K562 (cell line): Measurements from ENCODE around the gene RNF44. TPM values are rescaled to one million over a fixed set of nuclear protein-coding genes. Genes with fewer than 3 reads are reported as not detected.
A peak's percentile ranks its signal among the peaks of the same experiment; 100 is the strongest.

Source experiments
- ATF4 ChIP-seq: fragments of 450-650 bp; formaldehyde crosslinking; IDR thresholded peaks from 2 replicates; pipeline ENCODE4 v1.4.0; 2022; ENCODE audit warnings: mild to moderate bottlenecking, moderate library complexity
- NELFE ChIP-seq: IDR thresholded peaks from 2 replicates; pipeline ENCODE4 v1.6.1; 2011; ENCODE audit warnings: mild to moderate bottlenecking; ENCODE audit not compliant: insufficient read depth, insufficient read length
- NR0B1 ChIP-seq: fragments of 450-650 bp; IDR thresholded peaks from one replicate; pipeline ENCODE4 v1.6.1; 2018; ENCODE audit warnings: mild to moderate bottlenecking, moderate library complexity; ENCODE audit not compliant: partially characterized antibody
- NR2C2 ChIP-seq, 2 experiments: fragments of 200-800 bp in 1 of 2; sonication (Bioruptor generic) in 1 of 2; sonication (generic) in 1 of 2; formaldehyde crosslinking in 1 of 2; IDR thresholded peaks; 2 replicates each; pipeline versions ENCODE4 v1.6.1 to v1.8.0; 2016 to 2022; ENCODE audit warnings: mild to moderate bottlenecking in 1 of 2, missing compliant biosample characterization in 1 of 2, missing genetic modification characterization in 1 of 2, missing genetic modification reagents in 1 of 2
- NR2F6 ChIP-seq: fragments of 450-650 bp; formaldehyde crosslinking; IDR thresholded peaks from 2 replicates; pipeline ENCODE4 v1.4.0; 2020; ENCODE audit warnings: mild to moderate bottlenecking
- RFX1 ChIP-seq: fragments of 450-650 bp; IDR thresholded peaks from 2 replicates; pipeline ENCODE4 v1.6.1; 2016; ENCODE audit warnings: mild to moderate bottlenecking, moderate library complexity
- RNF2 ChIP-seq: sonication (generic); IDR thresholded peaks from 2 replicates; pipeline ENCODE4 v1.6.1; 2016
- STAG1 ChIP-seq: sonication (generic); formaldehyde crosslinking; IDR thresholded peaks from 2 replicates; pipeline ENCODE4 v1.5.0; 2020; ENCODE audit warnings: missing genetic modification reagents, borderline replicate concordance
- ZNF121 ChIP-seq: sonication (generic); formaldehyde crosslinking; conservative IDR thresholded peaks from 2 replicates; pipeline ENCODE4 v1.8.0; 2022; ENCODE audit warnings: missing genetic modification reagents
- ZNF197 ChIP-seq: fragments of 200-800 bp; sonication (Bioruptor generic); IDR thresholded peaks from 2 replicates; pipeline ENCODE4 v1.6.1; 2016; ENCODE audit warnings: low read depth, missing genetic modification characterization, missing compliant biosample characterization
- ZNF24 ChIP-seq: fragments of 450-650 bp; IDR thresholded peaks from 2 replicates; pipeline ENCODE4 v1.6.1; 2016
- polyA plus RNA-seq, 8 experiments: library from polyadenylated mRNA; depleted of rRNA in 4 of 8; stranded (reverse) in 5 of 8; unstranded in 3 of 8; fragments of >200 nt; fragmentation: Nextera tagmentation in 2 of 8; fragmentation: Illumina TruSeq in 1 of 8; extraction: Ambion mirVana in 2 of 8; extraction: Trizol in 1 of 8; gene quantifications; 2 replicates each; pipeline versions ENCODE4 v1.2.1 to v1.2.3, GENCODE V29; 2011 to 2014; ENCODE audit warnings: inconsistent platforms in 1 of 8, missing spikeins in 1 of 8
- total RNA-seq, 7 experiments: library from RNA; depleted of rRNA in 6 of 7; stranded (reverse); fragments of >200 nt in 6 of 7; fragmentation: Illumina TruSeq in 2 of 7; extraction: Trizol in 2 of 7; gene quantifications; 2 replicates each; pipeline versions ENCODE4 v1.2.1 to v1.2.3, GENCODE V29; 2011 to 2021; ENCODE audit warnings: low replicate concordance in 1 of 7

RNF44 gene
- total and polyA plus RNA-seq, 9 of the 15 experiments (the other 6 are each of a cell fraction or from before 2014, with no cell fraction given) = 1.6 to 82.6 (median 7.4) TPM

GRCh38 chr5:176540476-176540899 is 3.3 kb upstream of the RNF44 start (continued):
- peak; percentile 99 for TF ChIP-seq ATF4 (CRISPR knock-in tag)
- TF ChIP-seq NR2C2 (CRISPR knock-in tag; IDR thresholded peaks at IDR 0.05) = no peak
- TF ChIP-seq NR2C2 (tag; IDR thresholded peaks at IDR 0.05) = peak; percentile 44
- no peak for TF ChIP-seq RFX1
- TF ChIP-seq RNF2 = peak; percentile 63; the same call in 1 of the 2 replicates
- no peak for TF ChIP-seq NELFE
- TF ChIP-seq ZNF197 (CRISPR knock-in tag) = peak; percentile 15; the same call in 1 of the 2 replicates
- TF ChIP-seq ZNF121 = no peak
- TF ChIP-seq ZNF24 = no peak
- TF ChIP-seq NR2F6 (CRISPR knock-in tag) = no peak
- TF ChIP-seq NR0B1 = no peak
- no peak for TF ChIP-seq STAG1 (CRISPR knock-in tag)
- TF ChIP-seq, all 486 proteins: peak for 85
